ENCODE data around the gene FKBP11.

Gene FKBP11

DNA sequence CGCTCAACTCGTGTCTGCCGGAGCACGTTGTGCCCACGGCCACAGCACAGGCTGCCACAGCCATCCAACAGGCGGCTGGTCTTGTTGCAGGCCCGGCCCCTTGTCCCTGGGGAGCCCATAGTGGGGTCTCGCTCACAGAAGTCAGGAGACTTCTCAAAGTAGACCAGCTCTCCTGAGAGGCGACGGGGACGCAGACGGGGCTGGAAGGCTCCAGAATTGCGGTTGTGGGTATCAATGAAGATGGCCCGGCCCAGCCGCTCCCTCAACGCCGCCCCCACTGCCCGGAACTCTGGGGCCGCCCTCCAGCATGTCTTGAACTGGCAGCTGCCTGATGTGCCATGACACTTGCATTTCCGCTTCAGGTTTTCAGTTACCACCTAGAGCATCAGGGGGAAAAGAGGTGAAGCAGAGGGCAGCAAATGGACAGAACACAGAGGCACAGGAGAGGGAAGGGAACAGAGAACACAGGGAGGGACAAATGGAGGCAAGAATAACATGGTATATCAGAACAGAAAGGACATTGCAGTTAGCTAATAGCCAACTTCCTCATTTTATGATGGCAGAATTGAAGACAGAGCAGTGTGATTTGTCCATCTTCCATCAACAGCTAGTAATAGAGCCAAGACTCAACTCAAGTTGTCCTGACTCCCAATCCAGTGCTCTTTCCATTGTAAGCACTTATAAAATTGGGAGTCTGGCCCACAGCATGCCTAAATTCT, 41.0 kb upstream of the FKBP11 start:
- Histone ChIP-seq H3K27ac (no peak overlapping the region), H3K27me3 (ENCODE audit: insufficient read depth, low read depth, severe bottlenecking) (peaks cover 4% of the 10 kb centered on the region), H3K9me3 (ENCODE audit: severe bottlenecking) (no peaks in the 10 kb centered on the region), H3K36me3 (no peaks in the 10 kb centered on the region), H3K4me3 (ENCODE audit: low read depth, low read length) (no peak overlapping the region)
- no peak for DNase-seq
- TF ChIP-seq, protein P1, sequence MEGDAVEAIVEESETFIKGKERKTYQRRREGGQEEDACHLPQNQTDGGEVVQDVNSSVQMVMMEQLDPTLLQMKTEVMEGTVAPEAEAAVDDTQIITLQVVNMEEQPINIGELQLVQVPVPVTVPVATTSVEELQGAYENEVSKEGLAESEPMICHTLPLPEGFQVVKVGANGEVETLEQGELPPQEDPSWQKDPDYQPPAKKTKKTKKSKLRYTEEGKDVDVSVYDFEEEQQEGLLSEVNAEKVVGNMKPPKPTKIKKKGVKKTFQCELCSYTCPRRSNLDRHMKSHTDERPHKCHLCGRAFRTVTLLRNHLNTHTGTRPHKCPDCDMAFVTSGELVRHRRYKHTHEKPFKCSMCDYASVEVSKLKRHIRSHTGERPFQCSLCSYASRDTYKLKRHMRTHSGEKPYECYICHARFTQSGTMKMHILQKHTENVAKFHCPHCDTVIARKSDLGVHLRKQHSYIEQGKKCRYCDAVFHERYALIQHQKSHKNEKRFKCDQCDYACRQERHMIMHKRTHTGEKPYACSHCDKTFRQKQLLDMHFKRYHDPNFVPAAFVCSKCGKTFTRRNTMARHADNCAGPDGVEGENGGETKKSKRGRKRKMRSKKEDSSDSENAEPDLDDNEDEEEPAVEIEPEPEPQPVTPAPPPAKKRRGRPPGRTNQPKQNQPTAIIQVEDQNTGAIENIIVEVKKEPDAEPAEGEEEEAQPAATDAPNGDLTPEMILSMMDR (IDR thresholded peaks at IDR 0.05; ENCODE audit: low read depth, low read length) = no peak

DNA sequence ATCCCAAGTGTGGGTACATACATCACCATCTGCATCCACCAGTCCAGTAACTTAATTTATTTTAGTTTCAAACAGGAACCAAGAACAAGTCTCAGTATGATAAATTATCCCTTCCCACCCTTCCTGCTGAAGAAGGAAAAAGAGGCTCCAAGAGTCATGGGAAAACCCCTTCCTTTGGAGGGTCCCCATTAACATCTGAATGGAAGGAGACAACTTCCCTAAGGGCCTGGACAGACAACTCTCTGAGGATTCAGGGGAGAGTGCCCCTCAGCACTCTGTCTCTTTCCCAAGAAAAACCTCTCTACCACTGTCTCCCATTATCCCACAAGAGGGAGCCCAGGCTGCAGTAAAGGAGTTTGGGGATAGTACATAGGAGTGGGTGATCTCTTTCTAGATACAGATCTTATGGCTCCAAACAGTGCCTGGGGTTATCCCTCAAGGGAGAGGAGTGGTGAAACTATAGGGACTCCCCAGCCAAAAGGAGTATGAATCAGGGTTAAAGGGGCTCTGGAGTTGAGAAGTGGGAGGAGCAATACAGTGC, 40.1 kb upstream of the FKBP11 start:
- DNase-seq = no peak
- no peak overlapping the region for H3K4me3 ChIP-seq (ENCODE audit: low read depth, low read length)
- no peaks in the 10 kb centered on the region for H3K9me3 ChIP-seq (ENCODE audit: severe bottlenecking)
- H3K27ac ChIP-seq = no peak overlapping the region
- no peaks in the 10 kb centered on the region for H3K27me3 ChIP-seq (ENCODE audit: insufficient read depth, low read depth, severe bottlenecking)
- no peaks in the 10 kb centered on the region for H3K36me3 ChIP-seq
- TF ChIP-seq, protein P1 (IDR thresholded peaks at IDR 0.05; ENCODE audit: low read depth, low read length) = peak; percentile 38

GRCh38 chr12:48961801-48962200, 36.5 kb upstream of the FKBP11 start:
- Histone ChIP-seq H3K9me3 (ENCODE audit: severe bottlenecking) (no peaks in the 10 kb centered on the region), H3K27me3 (ENCODE audit: insufficient read depth, low read depth, severe bottlenecking) (no peaks in the 10 kb centered on the region), H3K4me3 (ENCODE audit: low read depth, low read length) (no peak overlapping the region), H3K36me3 (no peaks in the 10 kb centered on the region), H3K27ac (no peak overlapping the region)
- TF ChIP-seq, protein P1 (IDR thresholded peaks at IDR 0.05; ENCODE audit: low read depth, low read length) = no peak
- no peak for DNase-seq

DNA sequence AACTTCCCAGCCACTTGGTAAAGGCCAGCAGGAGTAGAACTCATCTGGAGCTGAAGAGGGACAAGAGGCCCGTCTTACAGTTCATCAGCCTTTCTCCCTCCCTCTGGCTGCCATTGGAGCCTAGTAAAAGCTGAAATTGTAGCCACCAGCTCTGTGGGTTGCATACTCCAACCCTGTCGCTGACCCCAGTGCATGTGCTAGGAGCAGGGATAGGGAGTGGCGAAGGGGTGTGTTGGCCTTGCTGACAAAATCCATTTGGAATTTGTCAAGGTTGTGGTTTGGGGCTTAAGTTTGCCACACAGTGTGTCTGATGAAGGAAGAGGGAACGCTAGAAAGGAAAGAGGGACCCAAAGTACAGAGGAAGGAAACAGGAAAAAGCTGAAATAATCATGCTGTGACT, 36.0 kb upstream of the FKBP11 start:
- Histone ChIP-seq H3K27ac (no peak overlapping the region), H3K36me3 (no peaks in the 10 kb centered on the region), H3K4me3 (ENCODE audit: low read depth, low read length) (no peak overlapping the region), H3K9me3 (ENCODE audit: severe bottlenecking) (no peaks in the 10 kb centered on the region), H3K27me3 (ENCODE audit: insufficient read depth, low read depth, severe bottlenecking) (no peaks in the 10 kb centered on the region)
- no peak for DNase-seq
- TF ChIP-seq, protein P1 (IDR thresholded peaks at IDR 0.05; ENCODE audit: low read depth, low read length) = no peak

GRCh38 chr12:48960834-48961233, 35.5 kb upstream of the FKBP11 start:
- TF ChIP-seq, protein P1 (IDR thresholded peaks at IDR 0.05; ENCODE audit: low read depth, low read length) = no peak
- H3K9me3 ChIP-seq (ENCODE audit: severe bottlenecking) = no peaks in the 10 kb centered on the region
- no peaks in the 10 kb centered on the region for H3K27me3 ChIP-seq (ENCODE audit: insufficient read depth, low read depth, severe bottlenecking)
- H3K4me3 ChIP-seq (ENCODE audit: low read depth, low read length) = no peak overlapping the region
- H3K27ac ChIP-seq = no peak overlapping the region
- no peak for DNase-seq
- peaks cover under 1% of the 10 kb centered on the region; the same call in 1 of the 2 replicates for H3K36me3 ChIP-seq

DNA sequence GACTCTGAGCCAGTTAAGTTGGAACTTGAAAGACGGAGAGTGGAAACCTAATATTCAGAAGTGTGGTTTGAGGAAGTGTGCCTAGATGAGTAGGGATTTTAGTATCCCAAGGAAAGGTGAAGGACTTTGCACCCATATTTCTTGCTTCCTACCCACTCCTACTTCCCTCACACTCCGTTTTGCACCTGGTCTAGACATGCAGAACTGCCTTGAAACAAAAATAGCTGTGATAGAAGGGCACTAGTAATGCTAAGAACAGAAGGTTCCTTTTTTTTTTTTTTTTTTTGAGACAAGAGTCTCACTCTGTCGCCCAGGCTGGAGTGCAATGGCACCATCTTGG, 32.7 kb upstream of the FKBP11 start:
- Histone ChIP-seq H3K27ac (peak overlapping the region; percentile 40; the same call in 1 of the 2 replicates), H3K36me3 (peaks cover 12% of the 10 kb centered on the region), H3K27me3 (ENCODE audit: insufficient read depth, low read depth, severe bottlenecking) (no peaks in the 10 kb centered on the region), H3K9me3 (ENCODE audit: severe bottlenecking) (no peaks in the 10 kb centered on the region), H3K4me3 (ENCODE audit: low read depth, low read length) (peak overlapping the region; percentile 85)
- TF ChIP-seq, protein P1 (IDR thresholded peaks at IDR 0.05; ENCODE audit: low read depth, low read length) = no peak
- no peak for DNase-seq

Data from WERI-Rb-1 (cell line).